Smooth muscle cell (in vitro differentiated cells): ENCODE data around the gene PPP4R2. TPM values are rescaled to one million over a fixed set of nuclear protein-coding genes. Genes with fewer than 3 reads are reported as not detected.

Source experiments
- DNase-seq: peaks from one replicate; lab custom pipeline; 2025; ENCODE audit not compliant: unreplicated experiment; lab: John Stamatoyannopoulos, UW
- H2AFZ ChIP-seq: fragments of 200-600 bp; sonication (generic); 2 replicates; pipeline ENCODE4 v1.6.0; 2016; ENCODE audit warnings: antibody characterized with exemption, low read depth, mild to moderate bottlenecking
- H3F3A ChIP-seq: fragments of 200-600 bp; sonication (generic); 2 replicates; pipeline ENCODE4 v1.6.0; 2017; ENCODE audit warnings: antibody characterized with exemption, low read depth
- H3K27ac ChIP-seq: fragments of 200-600 bp; sonication (generic); 2 replicates; pipeline ENCODE4 v1.5.1; 2016; ENCODE audit warnings: low read depth, mild to moderate bottlenecking
- H3K27me3 ChIP-seq: fragments of 200-600 bp; sonication (generic); 2 replicates; pipeline ENCODE4 v1.6.1; 2016; ENCODE audit warnings: low read depth, mild to moderate bottlenecking
- H3K36me3 ChIP-seq: fragments of 200-600 bp; sonication (generic); 2 replicates; pipeline ENCODE4 v1.5.1; 2016; ENCODE audit warnings: low read depth
- H3K4me1 ChIP-seq: fragments of 200-600 bp; sonication (generic); 2 replicates; pipeline ENCODE4 v1.5.1; 2016; ENCODE audit warnings: low read depth
- H3K4me2 ChIP-seq: fragments of 200-600 bp; sonication (generic); 2 replicates; pipeline ENCODE4 v1.6.0; 2016; ENCODE audit warnings: mild to moderate bottlenecking
- H3K4me3 ChIP-seq: fragments of 200-600 bp; sonication (generic); 2 replicates; pipeline ENCODE4 v1.5.1; 2016; ENCODE audit warnings: mild to moderate bottlenecking
- H3K79me2 ChIP-seq: fragments of 200-600 bp; sonication (generic); 2 replicates; pipeline ENCODE4 v1.6.0; 2016; ENCODE audit warnings: low read depth, mild to moderate bottlenecking
- H3K9ac ChIP-seq: fragments of 200-600 bp; sonication (generic); 2 replicates; pipeline ENCODE4 v1.6.0; 2016; ENCODE audit warnings: low read depth
- H3K9me3 ChIP-seq: fragments of 200-600 bp; sonication (generic); replicated peaks from 2 replicates; pipeline ENCODE4 v1.5.1; 2016; ENCODE audit warnings: low read depth
- H4K20me1 ChIP-seq: fragments of 200-600 bp; sonication (generic); 2 replicates; pipeline ENCODE4 v1.6.0; 2016; ENCODE audit warnings: low read depth
- whole genome bisulfite sequencing: methylation state at CpG from one replicate; pipeline ENCODE4 v1.1.7; 2016; ENCODE audit warnings: low lambda C conversion rate; 5-methylcytosine and 5-hydroxymethylcytosine counted together
- polyA plus RNA-seq: library from polyadenylated mRNA; unstranded; fragments of >200 nt; fragmentation: Nextera tagmentation; extraction: Ambion mirVana; gene quantifications from 2 replicates; pipeline ENCODE4 v1.2.1, GENCODE V29; 2016
- total RNA-seq: library from RNA; depleted of rRNA; stranded (reverse); fragments of >200 nt; gene quantifications from 2 replicates; pipeline ENCODE4 v1.2.3, GENCODE V29; 2014
- TF ChIP-seq, protein P1 (sequence below): fragments of 200-600 bp; sonication (generic); IDR thresholded peaks from 2 replicates; pipeline ENCODE4 v1.5.1; 2017; ENCODE audit warnings: borderline replicate concordance, mild to moderate bottlenecking, antibody characterized with exemption; ENCODE audit not compliant: insufficient read depth, poor library complexity, severe bottlenecking

PPP4R2 gene
- total and polyA plus RNA-seq, 2 experiments from 2014 or later: 34.6 to 52.2 TPM

DNA sequence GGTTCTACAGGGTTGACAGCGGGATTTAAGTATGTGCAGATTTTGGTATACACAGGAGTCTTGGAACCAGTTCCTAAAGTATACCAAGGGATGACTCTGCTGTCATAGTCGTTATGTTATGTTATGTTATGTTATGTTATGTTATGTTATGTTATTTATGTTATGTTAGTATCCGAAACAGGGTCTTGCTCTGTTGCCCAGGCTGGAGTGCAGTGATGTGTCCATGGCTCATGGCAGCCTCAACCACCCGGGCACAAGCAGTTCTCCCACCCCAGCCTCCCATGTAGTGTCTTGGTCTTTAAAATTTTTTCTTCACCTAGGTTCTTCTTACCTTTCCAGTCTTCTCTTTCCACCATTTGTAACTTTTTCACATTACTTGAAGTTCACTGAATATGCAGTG is 21.7 kb downstream of the PPP4R2 start:
- Histone ChIP-seq H3K27me3 (no peaks in the 10 kb centered on the region), H3K4me2 (peak overlapping the region; percentile 12), H3K79me2 (no peaks in the 10 kb centered on the region), H3K27ac (no peak overlapping the region), H3K36me3 (no peaks in the 10 kb centered on the region), H3K4me3 (no peak overlapping the region), H3K4me1 (no peaks in the 10 kb centered on the region), H4K20me1 (peaks cover 100% of the 10 kb centered on the region), H3F3A (peaks cover 2% of the 10 kb centered on the region), H3K9ac (no peak overlapping the region), H3K9me3 (no peaks in the 10 kb centered on the region), H2AFZ (no peak overlapping the region)
- WGBS: 93% methylated on average over 4 of the region's 4 CpGs
- no peak for DNase-seq
- TF ChIP-seq, protein P1, sequence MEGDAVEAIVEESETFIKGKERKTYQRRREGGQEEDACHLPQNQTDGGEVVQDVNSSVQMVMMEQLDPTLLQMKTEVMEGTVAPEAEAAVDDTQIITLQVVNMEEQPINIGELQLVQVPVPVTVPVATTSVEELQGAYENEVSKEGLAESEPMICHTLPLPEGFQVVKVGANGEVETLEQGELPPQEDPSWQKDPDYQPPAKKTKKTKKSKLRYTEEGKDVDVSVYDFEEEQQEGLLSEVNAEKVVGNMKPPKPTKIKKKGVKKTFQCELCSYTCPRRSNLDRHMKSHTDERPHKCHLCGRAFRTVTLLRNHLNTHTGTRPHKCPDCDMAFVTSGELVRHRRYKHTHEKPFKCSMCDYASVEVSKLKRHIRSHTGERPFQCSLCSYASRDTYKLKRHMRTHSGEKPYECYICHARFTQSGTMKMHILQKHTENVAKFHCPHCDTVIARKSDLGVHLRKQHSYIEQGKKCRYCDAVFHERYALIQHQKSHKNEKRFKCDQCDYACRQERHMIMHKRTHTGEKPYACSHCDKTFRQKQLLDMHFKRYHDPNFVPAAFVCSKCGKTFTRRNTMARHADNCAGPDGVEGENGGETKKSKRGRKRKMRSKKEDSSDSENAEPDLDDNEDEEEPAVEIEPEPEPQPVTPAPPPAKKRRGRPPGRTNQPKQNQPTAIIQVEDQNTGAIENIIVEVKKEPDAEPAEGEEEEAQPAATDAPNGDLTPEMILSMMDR: no peak

- Histone ChIP-seq H4K20me1 (peaks cover 100% of the 10 kb centered on the region), H3K9me3 (no peaks in the 10 kb centered on the region), H2AFZ (no peak overlapping the region), H3F3A (peaks cover 2% of the 10 kb centered on the region), H3K4me1 (peaks cover 2% of the 10 kb centered on the region), H3K4me3 (no peak overlapping the region), H3K27me3 (no peaks in the 10 kb centered on the region), H3K36me3 (no peaks in the 10 kb centered on the region), H3K27ac (no peak overlapping the region), H3K79me2 (no peaks in the 10 kb centered on the region), H3K4me2 (peak overlapping the region; percentile 12), H3K9ac (no peak overlapping the region)
- no peak for DNase-seq
- 74% methylated on average over 5 of the region's 5 CpGs for WGBS
- TF ChIP-seq, protein P1: no peak
Observed at GRCh38 chr3:73018790-73019441, 22.3 kb downstream of the PPP4R2 start.

- H3K36me3 ChIP-seq: no peaks in the 10 kb centered on the region
- no peaks in the 10 kb centered on the region for H3K9me3 ChIP-seq
- H2AFZ ChIP-seq: no peak overlapping the region
- H3K4me1 ChIP-seq: peaks cover 12% of the 10 kb centered on the region
- no peaks in the 10 kb centered on the region for H3K27me3 ChIP-seq
- no peak for DNase-seq
- TF ChIP-seq, protein P1: no peak
- H3K4me2 ChIP-seq: no peak overlapping the region
- no peak overlapping the region for H3K9ac ChIP-seq
- no peaks in the 10 kb centered on the region for H3K79me2 ChIP-seq
- WGBS: 66% methylated on average over 4 of the region's 4 CpGs
- H3F3A ChIP-seq: peaks cover 2% of the 10 kb centered on the region
- no peak overlapping the region for H3K4me3 ChIP-seq
- H4K20me1 ChIP-seq: peaks cover 100% of the 10 kb centered on the region
- H3K27ac ChIP-seq: no peak overlapping the region
Observed at GRCh38 chr3:73021301-73021835, 24.8 kb downstream of the PPP4R2 start.

- Histone ChIP-seq H3K4me3 (no peak overlapping the region), H3F3A (peaks cover 6% of the 10 kb centered on the region), H3K4me2 (no peak overlapping the region), H3K27me3 (no peaks in the 10 kb centered on the region), H3K9ac (no peak overlapping the region), H3K9me3 (no peaks in the 10 kb centered on the region), H3K36me3 (no peaks in the 10 kb centered on the region), H3K27ac (peak overlapping the region; percentile 50), H3K79me2 (no peaks in the 10 kb centered on the region), H2AFZ (no peak overlapping the region), H4K20me1 (peaks cover 100% of the 10 kb centered on the region), H3K4me1 (peaks cover 18% of the 10 kb centered on the region)
- DNase-seq: no peak
- TF ChIP-seq, protein P1: no peak
Observed at GRCh38 chr3:73024836-73025235, 28.2 kb downstream of the PPP4R2 start.
